Thyroid gland (tissue), 4 donors: ENCODE results near the gene RTF1.

ENCODE experiments used
- CTCF ChIP-seq, 6 experiments: fragments of 200-600 bp in 3 of 6; fragments of 450-650 bp in 3 of 6; sonication (generic) in 3 of 6; IDR thresholded peaks; one replicate each; pipeline ENCODE4 v1.5.1; 2016 to 2019; ENCODE audit warnings: antibody characterized with exemption in 6 of 6, mild to moderate bottlenecking in 2 of 6, inconsistent platforms in 1 of 6, moderate library complexity in 1 of 6
- POLR2A ChIP-seq, 2 donors: fragments of 450-650 bp; IDR thresholded peaks; one replicate each; pipeline ENCODE4 v1.6.1; 2017; ENCODE audit warnings: antibody characterized with exemption in 2 of 2, mild to moderate bottlenecking in 2 of 2, moderate library complexity in 1 of 2

DNA sequence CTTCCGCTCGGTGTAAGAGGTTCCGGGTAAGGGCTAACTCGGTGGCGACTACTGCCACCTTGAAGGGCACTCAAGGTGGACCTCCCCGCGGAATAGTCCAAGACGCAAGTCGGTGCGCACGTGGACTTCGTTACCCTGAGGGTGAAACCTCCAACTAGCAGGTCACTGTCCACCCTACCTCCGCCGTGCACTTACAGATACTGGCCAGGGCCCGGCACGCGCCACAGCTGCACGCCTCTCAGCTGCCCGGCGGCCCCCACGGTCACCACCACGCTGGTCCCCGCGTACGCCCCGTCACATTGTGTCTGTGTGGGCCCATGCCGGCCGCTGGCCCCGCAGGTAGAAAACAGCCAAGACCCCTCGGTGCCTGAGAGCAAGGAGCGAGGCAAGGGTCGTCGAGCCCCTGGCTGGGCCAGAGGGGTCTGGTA is 95.6 kb downstream of the RTF1 start:
- TF ChIP-seq POLR2A (IDR thresholded peaks at IDR 0.05) (no peak), CTCF (IDR thresholded peaks at IDR 0.05) (no peak)
